Activated T-cell treated with anti-CD3 and anti-CD28 coated beads for 24 hours (primary cell): ENCODE measurements around the gene CNST.
"Not testable (repeated sequence)": the region's sequence is repeated elsewhere in the genome, so short reads cannot be mapped to it uniquely, and the experiment has no call there.

Source experiments
- DNase-seq: peaks from one replicate; pipeline ENCODE4 v3.0.0-alpha.2; 2020; ENCODE audit warnings: low read depth

Gene CNST

DNA sequence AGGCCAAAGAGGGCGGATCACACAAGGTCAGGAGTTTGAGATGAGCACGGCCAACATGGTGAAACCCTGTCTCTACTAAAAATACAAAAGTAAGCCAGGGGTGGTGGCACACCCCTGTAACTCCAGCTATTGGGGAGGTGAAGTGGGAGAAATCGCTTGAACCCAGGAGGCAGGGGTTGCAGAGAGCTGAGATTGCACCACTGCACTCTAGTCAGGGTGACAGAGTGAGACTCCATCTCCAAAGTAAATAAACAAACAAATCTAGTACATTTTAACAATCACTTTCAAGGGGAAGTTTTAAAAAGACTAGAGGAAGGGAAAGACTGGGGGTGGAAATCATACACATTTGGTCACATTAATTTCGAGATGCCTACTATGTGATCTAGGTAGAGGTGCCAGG lies 6.9 kb upstream of the CNST start:
- no peak for DNase-seq

DNA sequence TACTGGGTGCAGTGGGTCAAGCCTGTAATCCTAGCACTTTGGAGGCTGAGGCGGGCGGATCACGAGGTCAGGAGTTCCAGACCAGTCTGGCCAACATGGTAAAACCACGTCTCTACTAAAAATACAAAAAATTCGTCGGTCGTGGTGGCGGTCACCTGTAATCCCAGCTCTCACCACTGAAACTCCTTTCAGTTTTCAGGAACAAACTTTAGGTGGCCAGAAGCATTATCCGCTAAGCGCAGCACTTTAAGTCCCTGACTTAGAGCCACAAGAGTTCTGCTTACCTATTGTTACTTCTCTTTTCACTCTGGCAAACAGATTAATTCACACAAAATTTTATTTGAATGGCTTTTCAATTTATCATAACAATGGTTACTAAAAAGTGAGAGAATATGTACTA lies 5.4 kb upstream of the CNST start:
- DNase-seq = not testable (repeated sequence)

DNA sequence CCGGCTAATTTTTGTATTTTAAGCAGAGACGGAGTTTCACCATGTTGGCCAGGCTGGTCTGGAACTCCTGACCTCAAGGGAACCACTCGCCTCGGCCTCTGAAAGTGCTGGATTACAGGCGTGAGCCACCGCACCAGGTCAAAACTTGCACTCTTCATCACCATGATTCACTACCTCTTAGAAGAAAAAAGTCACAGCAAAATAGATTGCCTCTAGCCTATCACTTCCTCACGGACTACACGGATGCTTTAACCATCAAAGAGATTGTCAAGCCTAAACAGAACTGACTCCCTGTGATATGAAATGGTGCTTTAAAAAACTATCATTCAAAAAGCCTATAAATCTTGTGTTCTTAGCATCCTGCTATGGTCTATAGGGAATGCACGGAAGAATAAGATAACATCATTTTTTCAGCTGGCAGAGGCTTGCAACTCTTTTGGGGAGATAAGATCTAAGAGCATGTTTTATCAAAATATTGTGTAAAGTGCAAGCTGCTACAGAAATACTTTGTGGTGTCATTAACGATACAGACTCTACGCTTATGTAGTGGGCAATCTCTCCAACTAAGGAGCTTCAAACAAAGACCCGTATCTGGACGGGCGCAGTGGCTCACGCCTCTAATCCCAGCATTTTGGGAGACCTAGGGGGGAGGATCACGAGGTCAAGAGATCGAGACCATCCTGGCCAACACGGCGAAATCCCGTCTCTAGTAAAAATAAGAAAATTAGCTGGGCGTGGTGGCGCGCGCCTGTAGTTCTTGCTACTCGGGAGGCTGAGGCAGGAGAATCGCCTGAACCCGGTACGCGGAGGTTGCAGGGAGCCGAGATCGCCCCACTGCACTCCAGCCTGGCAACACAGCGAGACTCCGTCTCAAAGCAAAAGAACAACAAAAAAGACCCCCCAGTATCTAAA lies 1.2 kb upstream of the CNST start:
- DNase-seq = no peak

DNA sequence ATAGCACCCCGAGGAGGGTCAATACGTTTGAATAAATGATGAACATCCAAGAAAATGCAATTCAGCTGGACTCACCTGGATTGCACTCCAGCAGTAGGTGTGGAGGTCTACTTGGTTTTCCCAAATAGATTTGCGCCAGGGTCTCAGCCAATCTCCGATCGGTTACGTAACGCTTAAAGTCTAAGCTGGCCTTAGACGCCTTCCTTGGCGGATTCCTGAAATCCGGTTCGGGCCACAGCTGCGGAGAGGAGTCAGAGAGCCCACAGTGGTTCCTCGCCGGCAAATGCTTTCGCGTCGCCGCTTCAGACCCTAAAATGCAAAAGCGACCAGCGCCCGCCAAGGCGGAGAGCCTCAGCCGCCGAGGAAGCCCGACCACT lies 517 bp upstream of the CNST start:
- DNase-seq = no peak

DNA sequence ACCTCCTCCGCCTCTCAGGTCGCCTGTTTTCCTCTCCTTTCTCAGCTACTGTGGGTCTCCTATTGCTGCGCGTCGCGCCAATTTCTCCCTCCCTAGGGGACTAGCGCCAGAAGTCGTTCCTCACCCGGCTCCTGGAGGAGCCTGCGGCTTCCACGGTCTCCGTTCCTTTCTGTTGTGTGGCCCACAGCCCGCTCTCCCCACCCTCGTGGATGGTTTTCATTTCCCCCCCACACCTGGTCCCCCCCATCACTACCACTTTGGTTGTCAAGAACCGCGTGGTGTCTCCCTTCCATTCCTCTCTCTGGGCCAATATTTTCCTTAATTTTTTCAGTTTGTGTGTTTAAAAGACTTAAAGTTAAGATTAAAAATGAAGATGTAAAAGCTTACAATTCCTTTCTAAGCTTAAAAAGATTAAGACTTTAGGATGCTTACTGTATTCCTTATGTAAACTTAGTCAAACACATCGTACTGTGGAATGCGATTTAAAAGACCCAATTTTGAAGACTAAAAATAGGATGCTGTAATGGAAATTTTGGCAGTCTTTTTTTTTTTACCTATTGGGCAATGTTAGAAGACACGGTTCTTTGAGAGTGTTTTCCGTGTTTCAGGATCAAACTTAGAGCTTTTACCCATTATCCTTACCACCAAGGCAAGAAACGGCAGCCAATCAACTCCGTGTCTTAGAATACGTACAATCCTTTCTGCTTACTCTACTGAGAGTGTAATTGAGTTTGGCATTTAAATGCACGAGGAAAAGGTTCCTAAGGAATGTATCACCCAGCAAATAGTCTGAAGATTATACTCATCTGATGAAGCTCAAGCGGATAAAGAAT lies 773 bp downstream of the CNST start:
- DNase-seq = peak; percentile 39

DNA sequence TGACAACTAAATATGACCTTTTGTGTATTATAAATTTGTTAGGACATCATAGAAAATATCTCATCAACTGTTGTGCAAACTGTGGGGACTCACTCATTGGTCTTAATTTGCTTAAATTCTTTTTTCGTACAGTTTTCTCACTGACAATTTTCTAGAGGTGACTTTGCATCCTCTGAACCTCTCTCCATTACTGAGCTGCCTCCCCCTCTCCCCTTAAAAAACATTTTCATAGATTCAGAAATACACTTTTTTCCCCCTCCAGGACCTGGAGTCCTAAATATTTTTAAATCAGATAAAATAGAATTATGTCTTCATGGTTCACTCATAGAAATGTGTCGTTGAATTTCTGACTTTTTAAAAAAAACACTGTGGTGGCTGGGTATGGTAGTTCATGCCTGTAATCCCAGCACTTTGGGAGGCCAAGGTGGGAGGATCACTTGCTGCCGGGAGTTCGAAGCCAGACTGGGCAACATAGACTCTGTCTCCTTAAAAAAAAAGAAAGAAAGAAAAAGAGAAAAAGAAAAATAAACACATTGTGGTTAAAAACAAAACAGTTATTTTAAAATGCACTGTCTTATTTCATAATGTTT lies 1.5 kb downstream of the CNST start:
- no peak for DNase-seq

DNA sequence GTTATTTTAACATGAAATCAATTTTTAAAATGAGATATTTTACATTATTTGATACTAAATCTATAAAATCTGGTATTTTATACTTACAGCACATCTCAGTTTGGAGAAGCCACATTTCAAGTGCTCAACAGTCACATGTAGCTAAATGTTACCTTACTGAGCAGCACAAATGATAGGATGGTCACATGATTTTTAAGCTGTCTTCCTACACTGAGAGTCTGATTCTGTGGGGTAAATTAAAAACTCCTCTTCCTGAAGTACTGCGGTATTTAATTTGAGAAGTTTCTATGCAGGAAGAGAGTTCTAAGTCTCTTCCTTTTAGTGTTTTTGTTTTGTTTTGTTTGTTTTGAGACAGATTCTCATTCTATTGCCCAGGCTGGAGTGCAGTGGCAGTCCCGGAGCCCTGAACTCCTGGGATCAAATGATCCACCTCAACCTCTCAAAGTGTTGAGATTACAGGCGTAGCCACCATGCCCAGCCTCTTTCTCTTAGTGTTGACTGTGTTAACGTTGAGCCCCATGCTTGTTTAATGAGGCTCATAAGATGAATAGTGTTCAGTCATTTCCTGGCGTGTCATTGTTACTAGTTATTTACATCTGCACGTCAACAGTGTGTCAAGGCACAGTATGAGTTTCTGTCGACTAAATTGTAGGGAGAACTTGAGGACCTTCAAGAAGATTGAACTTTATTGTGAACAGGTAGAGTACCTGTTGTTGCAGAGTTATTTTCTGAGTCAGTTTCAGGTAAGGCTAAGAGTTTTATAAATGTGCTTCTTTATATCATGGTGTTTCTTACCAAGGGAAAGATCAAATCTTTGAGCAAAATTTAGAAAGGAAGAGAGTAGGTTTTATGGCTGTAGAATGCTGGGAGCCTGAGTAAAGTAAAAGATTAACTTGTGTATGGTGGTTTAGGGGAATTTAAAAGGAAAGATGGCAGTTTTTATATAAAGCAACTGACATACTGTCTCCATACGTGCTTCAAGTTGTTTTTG lies 3.3 kb downstream of the CNST start:
- DNase-seq = no peak

DNA sequence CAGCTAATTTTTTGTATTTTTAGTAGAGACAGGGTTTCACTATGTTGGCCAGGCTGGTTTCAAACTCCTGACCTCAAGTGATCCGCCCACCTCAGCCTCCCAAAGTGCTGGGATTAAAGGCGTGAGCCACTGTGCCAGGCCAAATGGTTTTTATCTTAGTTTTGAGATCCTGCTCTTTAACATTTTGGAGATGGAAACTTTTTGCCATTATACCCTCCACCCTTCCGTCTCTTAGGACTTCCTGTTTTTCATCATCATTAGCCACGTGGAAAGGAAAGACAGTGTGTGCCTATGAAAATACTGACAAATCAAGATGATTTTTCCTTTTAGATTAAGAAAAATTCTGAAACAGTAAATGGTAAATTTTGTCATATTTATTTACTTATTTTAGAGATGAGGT lies 5.1 kb downstream of the CNST start:
- DNase-seq = not testable (repeated sequence)

DNA sequence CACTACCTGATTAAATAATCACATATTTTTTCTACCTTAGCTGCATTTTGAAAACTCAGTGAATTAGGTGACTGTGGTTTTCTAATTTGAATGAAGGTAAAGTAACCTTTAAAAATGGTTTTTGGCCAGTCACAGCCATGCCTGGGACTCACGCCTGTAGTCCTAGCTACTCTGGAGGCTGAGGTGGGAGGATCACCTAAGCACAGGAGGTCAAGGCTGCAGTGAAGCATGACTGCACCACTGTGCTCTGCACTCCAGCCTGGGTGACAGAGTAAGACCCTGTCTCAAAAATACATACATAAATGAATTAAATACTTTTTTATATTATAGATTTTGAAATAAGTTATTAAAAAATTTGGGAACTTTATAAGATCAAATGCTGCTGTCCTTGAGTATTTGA lies 5.7 kb downstream of the CNST start:
- no peak for DNase-seq

DNA sequence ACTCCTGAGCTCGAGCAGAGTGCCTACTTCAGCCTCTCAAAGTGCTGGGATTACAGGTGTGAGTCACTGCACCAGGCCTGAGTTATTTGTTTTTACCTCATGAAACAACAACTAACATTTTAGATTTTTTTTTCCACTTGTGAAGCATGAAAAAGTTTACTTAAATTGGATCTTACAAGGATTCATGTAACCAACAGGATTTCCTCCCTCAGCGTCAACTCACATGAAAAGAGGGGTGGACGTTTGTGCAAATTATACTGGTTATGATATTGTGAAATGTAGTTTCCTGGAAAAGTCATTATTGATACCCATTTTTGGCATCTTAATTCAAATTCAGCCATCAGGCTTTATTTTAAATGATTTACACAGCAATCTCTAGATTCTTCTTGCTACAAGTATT lies 6.5 kb downstream of the CNST start:
- no peak for DNase-seq

DNA sequence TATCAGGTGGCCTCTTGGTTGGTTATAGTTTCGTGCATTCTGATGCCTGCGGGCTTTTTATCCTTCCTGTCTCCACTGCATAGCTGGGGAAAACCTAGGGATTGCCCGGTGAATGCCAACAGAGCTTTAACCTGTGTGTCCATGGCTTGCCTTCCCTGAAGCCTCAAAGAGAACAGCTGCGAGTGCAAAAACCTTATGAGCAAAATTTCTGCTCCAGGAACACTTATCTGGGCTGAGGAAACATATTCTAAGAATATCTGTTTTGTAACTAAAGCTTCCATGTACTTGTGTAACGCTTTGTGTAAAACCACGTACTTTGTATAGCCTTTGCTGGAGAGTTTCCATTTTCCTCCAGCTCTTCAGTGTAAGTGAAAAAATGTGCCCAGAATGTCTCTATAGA lies 7.2 kb downstream of the CNST start:
- no peak for DNase-seq

DNA sequence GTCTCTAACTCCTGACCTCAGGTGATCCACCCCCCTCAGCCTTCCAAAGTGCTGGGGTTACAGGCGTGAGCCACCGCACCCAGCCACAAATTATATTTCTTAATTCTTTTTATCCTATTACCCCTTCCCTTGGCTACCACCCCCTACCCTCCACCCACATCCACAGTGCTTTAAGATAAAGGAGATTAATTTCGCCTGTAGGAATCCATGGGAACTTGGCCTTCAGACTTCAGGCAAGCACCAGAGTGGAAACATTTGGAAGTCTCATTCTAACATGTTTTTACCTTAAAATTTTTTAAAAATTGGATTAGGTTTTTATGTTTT lies 10.4 kb downstream of the CNST start:
- no peak for DNase-seq

DNA sequence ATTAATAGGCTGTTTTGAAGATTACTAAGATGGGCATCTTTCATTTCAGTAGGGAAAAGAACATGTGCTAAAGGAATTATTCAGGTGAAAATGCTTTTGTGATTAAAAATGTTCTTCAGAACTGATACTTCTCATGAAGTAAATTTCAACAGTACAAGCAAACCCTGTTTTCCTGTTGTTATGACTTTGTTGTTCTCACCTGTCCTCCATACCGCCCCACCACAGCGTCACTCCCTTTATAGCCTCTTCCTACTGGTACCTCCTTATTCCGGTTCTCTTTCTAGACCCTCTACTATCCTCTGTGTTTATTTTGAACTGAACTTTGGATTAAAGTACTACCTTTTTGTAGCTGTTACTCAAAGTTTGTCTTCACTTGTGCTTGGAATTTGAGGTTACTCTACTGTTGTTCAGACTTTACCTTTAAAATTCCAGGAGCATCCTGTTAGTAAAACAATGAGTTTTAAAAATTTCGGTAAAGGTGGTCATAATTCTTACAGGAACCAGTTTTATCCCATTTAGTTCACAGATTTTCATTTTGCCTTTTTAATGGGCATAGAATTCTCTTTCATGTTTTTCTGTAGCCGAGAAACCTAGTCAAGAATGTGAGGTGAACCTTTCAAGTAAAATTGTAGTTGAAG lies 10.9 kb downstream of the CNST start:
- DNase-seq = no peak

DNA sequence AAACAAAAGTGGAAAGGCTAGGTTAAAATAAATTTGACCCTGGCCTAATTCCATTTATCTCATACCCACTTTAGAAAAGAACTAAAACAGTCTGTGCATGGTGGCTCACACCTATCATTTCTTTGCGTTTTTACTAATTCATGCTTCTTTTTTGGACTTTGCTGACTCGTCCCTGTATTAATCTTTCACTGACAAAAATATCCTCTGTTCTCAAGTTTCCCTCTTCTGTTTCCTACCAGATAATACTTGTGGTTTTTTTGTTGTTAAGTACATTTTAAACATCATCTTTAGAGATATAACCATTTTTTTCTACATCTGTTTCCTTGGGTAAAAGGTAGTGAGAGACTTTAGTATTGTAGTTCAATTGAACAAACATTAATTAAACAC lies 11.5 kb downstream of the CNST start:
- DNase-seq = no peak

DNA sequence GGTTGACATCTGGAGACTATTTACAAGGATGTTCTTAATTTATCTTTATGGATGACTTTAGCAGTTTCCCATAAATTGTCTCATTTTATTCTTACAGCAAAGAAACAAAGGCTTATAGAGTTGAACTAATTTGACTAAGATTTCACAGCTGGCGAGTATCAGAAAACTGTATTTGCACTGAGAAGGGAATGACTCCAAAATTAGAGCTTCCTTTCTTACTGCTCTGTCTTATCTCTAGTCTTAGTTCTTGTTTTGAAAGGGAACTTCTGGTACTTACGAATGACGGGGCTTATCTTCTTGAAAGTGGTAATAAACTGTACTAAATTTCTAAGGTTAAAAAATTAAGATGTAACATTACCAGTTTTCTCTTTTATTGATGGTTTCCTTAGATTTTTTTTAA lies 13.6 kb downstream of the CNST start:
- no peak for DNase-seq

DNA sequence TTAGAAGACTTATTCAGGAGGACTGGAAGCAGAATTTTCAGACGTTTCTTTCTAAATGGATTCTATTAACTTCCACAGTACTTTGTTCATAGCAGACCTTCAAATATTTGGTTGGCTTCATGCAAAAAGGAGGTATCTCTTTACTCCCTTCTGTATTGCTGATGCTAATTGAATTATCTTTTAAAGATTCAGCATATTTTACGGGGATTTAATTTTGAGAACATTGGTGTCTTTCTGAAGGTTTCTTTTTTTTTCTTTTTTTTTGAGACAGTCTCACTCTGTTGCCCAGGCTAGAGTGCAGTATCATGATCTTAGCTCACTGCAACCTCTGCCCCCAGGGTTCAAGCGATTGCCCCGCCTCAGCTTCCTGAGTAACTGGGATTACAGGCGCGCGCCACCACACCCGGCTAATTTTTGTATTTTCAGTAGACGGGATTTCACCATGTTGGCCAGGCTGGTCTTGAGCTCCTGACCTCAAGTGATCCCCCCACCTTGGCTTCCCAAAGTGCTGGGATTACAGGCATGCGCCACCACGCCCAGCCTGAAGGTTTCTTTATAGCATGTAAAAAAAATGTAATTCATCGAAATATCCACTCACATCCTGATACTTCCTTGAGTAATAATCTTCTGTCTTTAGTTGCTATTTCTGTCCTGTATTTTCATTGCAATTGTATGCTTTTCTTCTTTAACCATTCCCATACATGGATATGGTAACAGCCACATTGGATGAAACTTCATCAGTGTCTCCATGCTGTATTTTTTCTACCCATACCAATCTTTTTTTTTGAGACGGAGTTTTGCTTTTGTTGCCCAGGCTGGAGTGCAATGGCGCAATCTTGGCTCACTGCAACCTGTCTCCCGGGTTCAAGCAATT lies 14.5 kb downstream of the CNST start:
- DNase-seq = no peak

DNA sequence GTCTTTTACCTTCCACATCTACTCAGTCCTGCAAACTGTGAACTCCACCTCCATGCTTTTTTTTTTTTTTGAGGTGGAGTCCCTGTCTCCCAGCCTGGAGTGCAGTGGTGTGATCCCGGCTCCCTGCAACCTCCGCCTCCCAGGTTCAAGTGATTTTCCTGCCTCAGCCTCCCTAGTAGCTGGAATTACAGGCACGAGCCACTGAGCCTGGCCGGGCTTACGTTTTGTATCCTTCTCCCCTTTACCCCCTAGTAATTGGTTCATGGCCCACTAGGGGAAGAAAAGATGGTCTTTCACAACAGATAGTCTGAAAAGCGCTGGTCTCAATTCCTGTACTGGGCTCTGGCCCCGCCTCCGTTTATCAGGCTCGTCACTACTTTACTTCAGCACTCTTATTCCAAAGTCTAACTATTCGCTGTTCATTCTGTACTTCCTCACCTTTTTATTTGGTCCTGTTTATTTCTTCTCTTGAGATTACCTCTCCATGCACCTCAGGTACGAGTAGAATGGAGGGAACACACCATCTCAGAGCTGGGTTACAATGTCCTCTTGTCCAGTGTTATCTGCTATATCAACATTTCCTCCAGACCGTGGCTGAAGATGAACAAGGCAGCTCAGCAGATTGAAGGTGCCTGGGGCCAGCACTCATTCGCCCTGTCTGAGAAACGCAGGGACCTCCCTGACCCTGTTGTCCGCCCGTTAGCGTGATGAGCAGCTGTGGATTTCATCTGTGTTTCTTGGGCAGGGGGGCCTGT lies 16.2 kb downstream of the CNST start:
- no peak for DNase-seq

DNA sequence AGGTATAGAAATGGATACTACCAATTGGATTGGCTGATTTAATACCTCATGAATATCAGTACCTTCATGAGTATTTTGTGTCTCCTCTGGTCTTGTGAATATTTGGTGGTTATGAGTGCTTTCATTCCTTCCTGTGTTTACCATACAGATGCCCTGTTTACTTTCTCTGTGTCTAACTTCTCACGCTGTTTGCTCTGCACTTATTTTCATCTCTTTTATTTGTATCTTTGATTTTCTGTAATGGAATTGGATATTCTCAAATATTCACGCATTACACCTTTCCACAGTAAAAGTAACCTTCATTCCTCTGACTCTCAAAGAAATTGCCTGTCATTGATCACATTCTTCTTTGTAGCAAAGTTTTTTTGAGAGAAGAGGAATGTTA lies 16.8 kb downstream of the CNST start:
- DNase-seq = no peak

DNA sequence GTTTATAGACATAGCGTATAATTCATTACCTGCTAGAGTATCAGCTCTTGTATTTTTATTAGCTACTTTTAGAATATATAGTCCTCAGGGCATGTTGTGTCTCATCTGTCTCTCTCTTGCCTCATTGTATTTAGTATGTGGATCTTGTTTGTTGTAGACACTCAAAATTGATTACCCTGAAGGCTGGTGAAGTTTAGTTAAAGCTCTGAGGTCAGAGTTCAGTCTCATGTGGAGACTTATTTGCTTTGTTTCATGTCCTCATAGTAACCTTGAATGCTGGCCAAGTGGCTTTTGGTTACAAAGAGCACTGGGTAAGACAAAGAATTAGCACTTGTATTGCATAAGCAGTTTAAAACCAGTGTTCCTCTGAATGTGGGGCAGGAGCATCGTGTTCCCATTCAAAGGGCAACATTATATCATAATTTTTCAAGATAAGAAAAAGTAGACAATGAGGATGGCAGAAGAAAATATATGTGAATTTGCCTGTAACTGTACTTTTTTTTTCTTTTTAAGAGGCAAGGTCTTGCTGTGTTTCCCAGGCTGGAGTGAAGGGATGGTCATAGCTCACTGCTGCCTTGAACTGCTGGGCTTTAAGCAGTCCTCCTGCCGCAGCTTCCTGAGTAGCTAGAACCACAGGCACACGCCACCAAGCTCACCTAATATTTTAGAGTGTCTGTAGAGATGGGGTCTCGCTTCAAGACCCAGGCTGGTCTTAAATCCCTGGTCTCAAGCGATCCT lies 17.4 kb downstream of the CNST start:
- no peak for DNase-seq
